ENCODE measurements around the gene HECW1. TPM values are rescaled to one million over a fixed set of nuclear protein-coding genes. Genes with fewer than 3 reads are reported as not detected.

Gene HECW1
- total and polyA plus RNA-seq, 2 of the 8 experiments (the other 6 are each of a cell fraction or from before 2014, with no cell fraction given) = 2.9 to 12.7 TPM

GRCh38 chr7:43443381-43443780 lies 330.9 kb downstream of the HECW1 start:
- no peak overlapping the region for H3K23ac ChIP-seq (ENCODE audit: insufficient read length)
- TF ChIP-seq RXRA (IDR thresholded peaks at IDR 0.05; ENCODE audit: insufficient read depth, low read depth, low read length) (no peak), TAF7 (optimal IDR thresholded peaks at IDR 0.05; ENCODE audit: borderline replicate concordance, low read depth, low read length) (no peak), KDM5A (IDR thresholded peaks at IDR 0.05; ENCODE audit: low read length) (no peak), SIRT6 (IDR thresholded peaks at IDR 0.05; ENCODE audit: low read length) (no peak)
- no peak for FAIRE-seq

More at GRCh38 chr7:43443381-43443780, 330.9 kb downstream of the HECW1 start:
- CTCF ChIA-PET (ENCODE audit: partially characterized antibody) = interaction anchor here (1.1 to 2.3 kb wide), 4 partner anchors 9 to 502 kb away, joined by 3 to 14 read pairs (median 4); no protein-coding TSS in a partner anchor
- Histone ChIP-seq H3K9ac (replicated peaks in 1 of 4; ENCODE audit: extremely low read depth in 1 of 4, low read depth in 3 of 4, low read length in 3 of 4) (no peak overlapping the region), H3K79me2 (ENCODE audit: control insufficient read depth in 1 of 2, insufficient read depth in 2 of 2, low read length in 2 of 2) (no peaks in the 10 kb centered on the region), H3K4me3 (ENCODE audit: extremely low read depth in 1 of 4, insufficient read depth in 2 of 4, low read depth in 3 of 4, low read length in 4 of 4) (no peak overlapping the region), H3K23me2 (ENCODE audit: low read depth, low read length) (no peaks in the 10 kb centered on the region), H3K4ac (replicated peaks; ENCODE audit: insufficient read length, low read depth, low read length) (no peak overlapping the region), H3K4me1 (replicated peaks in 1 of 4; ENCODE audit: control insufficient read depth in 3 of 4, insufficient read depth in 4 of 4, low read length in 3 of 4) (peaks cover 0 to 3% (median 0%) of the 10 kb centered on the region in 4 experiments; a peak in 1 of 7 replicates), H3K79me1 (ENCODE audit: low read depth, low read length) (no peaks in the 10 kb centered on the region; the same call in 1 of the 2 replicates), H4K5ac (ENCODE audit: insufficient read length, low read depth, low read length) (no peak overlapping the region), H3K4me2 (ENCODE audit: insufficient read depth in 1 of 2, low read depth in 2 of 2, low read length in 2 of 2) (no peak overlapping the region), H4K20me1 (replicated peaks in 1 of 2; ENCODE audit: control insufficient read depth in 1 of 2, insufficient read depth in 2 of 2, low read length in 2 of 2) (no peaks in the 10 kb centered on the region), H3K56ac (replicated peaks; ENCODE audit: insufficient read length, low read depth, low read length) (no peak overlapping the region), H3K27me3 (replicated peaks in 1 of 4; ENCODE audit: control insufficient read depth in 3 of 4, extremely low read depth in 1 of 4, insufficient read depth in 3 of 4, low read length in 3 of 4) (no peaks in the 10 kb centered on the region), H2BK5ac (ENCODE audit: low read depth, low read length) (no peak overlapping the region), H2BK20ac (ENCODE audit: low read length) (no peak overlapping the region), H3K18ac (ENCODE audit: extremely low read depth, low read length) (no peak overlapping the region), H2AFZ (ENCODE audit: low read length) (no peak overlapping the region), H3K14ac (ENCODE audit: insufficient read length) (no peak overlapping the region), H3K27ac (ENCODE audit: low read depth, low read length) (no peak overlapping the region), H2BK15ac (ENCODE audit: low read length) (no peak overlapping the region), H3K9me3 (ENCODE audit: insufficient read depth in 2 of 2, low read depth in 1 of 2, low read length in 1 of 2) (no peaks in the 10 kb centered on the region), H2AK5ac (ENCODE audit: low read depth, low read length) (no peak overlapping the region), H2BK12ac (ENCODE audit: low read depth, low read length) (no peak overlapping the region), H4K8ac (ENCODE audit: extremely low read depth, insufficient read depth, low read length) (no peak overlapping the region), H2BK120ac (replicated peaks; ENCODE audit: low read depth, low read length) (no peak overlapping the region), H3K36me3 (ENCODE audit: control insufficient read depth in 2 of 4, insufficient read depth in 4 of 4, low read length in 3 of 4) (no peaks in the 10 kb centered on the region), H4K91ac (replicated peaks; ENCODE audit: insufficient read length, low read length) (no peak overlapping the region)
- POLR2A ChIA-PET (ENCODE audit: partially characterized antibody) = no interaction called here
- DNase-seq (ENCODE audit: low read depth in 1 of 2, low spot score in 2 of 2) = no peak
- 100% methylated on average over 1 of the region's 1 CpG; no CpG with 5 or more reads in 1 of the 2 experiments for WGBS, 2 experiments (ENCODE audit: extremely low coverage in 1 of 2, insufficient coverage in 1 of 2, insufficient read length in 1 of 2, insufficient replicate concordance in 2 of 2, low coverage in 1 of 2, low lambda C conversion rate in 2 of 2, missing lambda C conversion rate in 1 of 2)

Data from H1 (cell line).